SU-DHL-6 (cell line): ENCODE results near the gene APCS.

Source experiments
- EZH2phosphoT487 ChIP-seq: fragments of 200-600 bp; sonication (generic), shearing (Covaris generic); conservative IDR thresholded peaks from 2 replicates; pipeline ENCODE4 v1.6.1; 2018; ENCODE audit warnings: mild to moderate bottlenecking, antibody characterized with exemption, low read length, moderate library complexity, mixed read lengths
- TF ChIP-seq, protein P1 (sequence below): fragments of 200-600 bp; sonication (generic); IDR thresholded peaks from one replicate; pipeline ENCODE4 v1.5.1; 2017; ENCODE audit warnings: antibody characterized with exemption, mild to moderate bottlenecking, low read length, moderate library complexity; ENCODE audit not compliant: insufficient read depth, poor library complexity, severe bottlenecking

DNA sequence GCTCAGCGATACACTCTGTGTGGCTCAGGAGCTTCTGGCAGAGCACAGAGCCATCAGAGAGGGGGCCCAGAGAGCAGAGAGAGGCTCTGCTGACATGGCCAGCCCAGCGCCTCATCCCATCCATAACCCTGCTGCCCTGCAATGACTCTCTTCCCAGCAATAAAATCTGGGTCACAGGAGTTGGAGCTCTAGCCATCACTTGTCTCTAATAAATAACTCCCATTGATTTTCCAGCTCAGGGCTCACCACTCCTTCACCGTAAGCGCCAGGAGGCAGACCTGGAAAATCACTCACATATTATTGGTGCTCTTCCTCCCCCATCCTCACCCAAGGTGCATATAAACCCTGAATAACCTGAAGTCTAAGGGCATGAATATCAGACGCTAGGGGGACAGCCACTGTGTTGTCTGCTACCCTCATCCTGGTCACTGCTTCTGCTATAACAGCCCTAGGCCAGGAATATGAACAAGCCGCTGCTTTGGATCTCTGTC, at the start of gene APCS:
- TF ChIP-seq, protein P1, sequence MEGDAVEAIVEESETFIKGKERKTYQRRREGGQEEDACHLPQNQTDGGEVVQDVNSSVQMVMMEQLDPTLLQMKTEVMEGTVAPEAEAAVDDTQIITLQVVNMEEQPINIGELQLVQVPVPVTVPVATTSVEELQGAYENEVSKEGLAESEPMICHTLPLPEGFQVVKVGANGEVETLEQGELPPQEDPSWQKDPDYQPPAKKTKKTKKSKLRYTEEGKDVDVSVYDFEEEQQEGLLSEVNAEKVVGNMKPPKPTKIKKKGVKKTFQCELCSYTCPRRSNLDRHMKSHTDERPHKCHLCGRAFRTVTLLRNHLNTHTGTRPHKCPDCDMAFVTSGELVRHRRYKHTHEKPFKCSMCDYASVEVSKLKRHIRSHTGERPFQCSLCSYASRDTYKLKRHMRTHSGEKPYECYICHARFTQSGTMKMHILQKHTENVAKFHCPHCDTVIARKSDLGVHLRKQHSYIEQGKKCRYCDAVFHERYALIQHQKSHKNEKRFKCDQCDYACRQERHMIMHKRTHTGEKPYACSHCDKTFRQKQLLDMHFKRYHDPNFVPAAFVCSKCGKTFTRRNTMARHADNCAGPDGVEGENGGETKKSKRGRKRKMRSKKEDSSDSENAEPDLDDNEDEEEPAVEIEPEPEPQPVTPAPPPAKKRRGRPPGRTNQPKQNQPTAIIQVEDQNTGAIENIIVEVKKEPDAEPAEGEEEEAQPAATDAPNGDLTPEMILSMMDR: no peak
- no peak for TF ChIP-seq EZH2phosphoT487
